Measurements from ENCODE around the gene PTP4A1.

The PTP4A1 gene

GRCh38 chr6:63554782-63555181 is 17.5 kb upstream of the PTP4A1 start:
- in situ Hi-C loops (cut with HindIII; ENCODE audit: low sequenced_read_pairs), result no loop called here

DNA sequence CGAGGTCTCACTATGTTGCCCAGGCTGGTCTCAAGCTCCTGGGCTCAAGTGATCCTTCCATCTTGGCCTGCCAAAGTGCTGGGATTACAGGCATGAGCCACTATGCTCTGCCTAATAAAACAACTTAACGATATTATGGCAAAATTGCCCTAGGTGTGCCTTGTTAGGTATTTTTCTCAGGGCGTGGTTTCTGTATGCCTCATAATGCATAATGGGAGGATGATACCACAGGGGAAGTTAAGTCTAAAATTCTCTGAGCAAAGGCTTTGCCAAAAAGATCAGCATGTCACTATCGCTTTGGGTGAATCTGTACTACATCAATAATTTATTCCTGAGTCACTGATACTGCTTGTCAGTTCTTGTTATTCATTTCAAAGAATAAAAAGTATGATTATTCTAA is 15.9 kb upstream of the PTP4A1 start:
- in situ Hi-C loops (cut with HindIII; ENCODE audit: low sequenced_read_pairs), result no loop called here

DNA sequence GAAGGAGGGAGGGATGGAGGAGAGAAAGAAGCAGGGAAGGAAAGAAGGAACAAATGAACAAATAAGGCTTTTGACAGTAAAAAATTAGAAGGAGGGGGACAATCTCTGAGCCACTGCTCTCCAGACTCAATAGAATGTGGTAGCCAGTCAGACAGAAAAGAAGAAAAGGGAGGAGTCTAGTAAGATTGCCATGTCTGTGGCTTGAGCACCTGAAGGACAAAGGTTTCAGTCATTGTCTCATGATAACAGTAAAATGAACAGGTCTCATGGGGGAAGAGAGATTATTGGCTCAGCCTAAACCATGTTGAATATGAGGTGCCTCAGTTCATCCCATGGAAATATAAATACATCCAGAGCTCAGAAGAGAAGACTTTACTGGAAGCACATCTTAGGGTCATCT is 14.0 kb upstream of the PTP4A1 start:
- in situ Hi-C loops (cut with HindIII; ENCODE audit: low sequenced_read_pairs), result no loop called here

DNA sequence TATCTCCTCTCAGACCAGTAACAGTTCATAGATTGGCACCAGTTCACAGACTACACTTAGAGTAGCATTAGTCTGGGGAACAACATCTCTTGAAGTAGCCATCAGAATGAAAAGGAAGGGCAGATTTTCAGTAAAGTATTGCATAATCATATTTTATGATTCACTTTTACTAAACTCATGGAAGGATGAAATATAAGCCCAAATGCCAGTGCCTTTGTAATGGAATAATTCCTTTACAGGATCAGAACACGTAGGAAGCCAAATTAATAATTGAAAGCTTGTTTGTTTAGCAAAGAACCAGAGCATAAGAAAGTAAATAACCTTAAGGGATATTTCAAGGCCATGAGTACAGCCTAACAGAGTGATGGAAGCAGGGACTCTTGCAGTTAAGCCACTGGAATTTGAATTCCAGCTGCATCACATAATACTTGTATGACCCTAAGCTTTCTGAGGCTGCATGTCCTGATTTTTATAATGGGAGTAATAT is 11.4 kb upstream of the PTP4A1 start:
- in situ Hi-C loops (cut with HindIII; ENCODE audit: low sequenced_read_pairs), result no loop called here

DNA sequence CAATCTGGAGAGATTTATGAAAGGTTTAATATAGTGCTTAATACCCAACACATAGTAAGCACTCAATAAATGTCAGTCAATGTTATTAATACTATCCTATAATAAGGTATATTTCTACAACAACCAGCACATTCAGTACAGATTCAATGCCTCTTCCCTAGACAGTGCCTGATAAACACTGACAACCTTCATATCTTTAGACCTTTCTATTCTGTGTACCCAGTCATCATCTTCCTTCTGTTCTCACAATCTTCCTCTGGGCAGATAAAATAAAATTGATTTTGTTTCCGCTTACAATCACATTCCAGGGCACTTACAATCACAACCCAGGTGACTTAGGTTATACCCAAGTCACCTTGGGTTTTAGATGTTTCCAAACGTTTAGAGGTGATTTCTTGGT is 11.0 kb upstream of the PTP4A1 start:
- in situ Hi-C loops (cut with HindIII; ENCODE audit: low sequenced_read_pairs), result no loop called here

- in situ Hi-C loops (cut with HindIII; ENCODE audit: low sequenced_read_pairs), result no loop called here
Measured at GRCh38 chr6:63563235-63563634, 9.0 kb upstream of the PTP4A1 start.

- in situ Hi-C loops (cut with HindIII; ENCODE audit: low sequenced_read_pairs), result no loop called here
Measured at GRCh38 chr6:63565058-63565726, 7.1 kb upstream of the PTP4A1 start.

GRCh38 chr6:63565727-63566596 is 6.3 kb upstream of the PTP4A1 start:
- in situ Hi-C loops (cut with HindIII; ENCODE audit: low sequenced_read_pairs), result no loop called here

DNA sequence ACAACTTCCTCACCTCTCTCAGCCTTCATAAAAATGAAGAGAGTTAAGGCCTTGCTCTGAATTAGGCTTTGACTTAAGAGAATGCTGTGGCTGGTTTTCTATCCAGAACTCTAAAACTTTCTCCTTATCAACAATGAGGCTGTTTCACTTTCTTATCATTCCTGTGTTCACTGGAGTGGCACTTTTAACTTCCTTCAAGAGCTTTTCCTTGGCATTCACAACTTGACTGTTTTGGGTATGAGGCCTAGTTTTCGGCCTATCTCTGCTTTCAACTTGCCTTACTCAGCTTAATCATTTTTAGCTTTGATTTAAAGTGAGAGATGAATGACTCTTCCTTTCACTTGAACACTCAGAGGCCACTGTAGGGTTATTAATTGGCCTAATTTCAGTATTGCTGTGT is 4.3 kb upstream of the PTP4A1 start:
- in situ Hi-C loops (cut with HindIII; ENCODE audit: low sequenced_read_pairs), result no loop called here

DNA sequence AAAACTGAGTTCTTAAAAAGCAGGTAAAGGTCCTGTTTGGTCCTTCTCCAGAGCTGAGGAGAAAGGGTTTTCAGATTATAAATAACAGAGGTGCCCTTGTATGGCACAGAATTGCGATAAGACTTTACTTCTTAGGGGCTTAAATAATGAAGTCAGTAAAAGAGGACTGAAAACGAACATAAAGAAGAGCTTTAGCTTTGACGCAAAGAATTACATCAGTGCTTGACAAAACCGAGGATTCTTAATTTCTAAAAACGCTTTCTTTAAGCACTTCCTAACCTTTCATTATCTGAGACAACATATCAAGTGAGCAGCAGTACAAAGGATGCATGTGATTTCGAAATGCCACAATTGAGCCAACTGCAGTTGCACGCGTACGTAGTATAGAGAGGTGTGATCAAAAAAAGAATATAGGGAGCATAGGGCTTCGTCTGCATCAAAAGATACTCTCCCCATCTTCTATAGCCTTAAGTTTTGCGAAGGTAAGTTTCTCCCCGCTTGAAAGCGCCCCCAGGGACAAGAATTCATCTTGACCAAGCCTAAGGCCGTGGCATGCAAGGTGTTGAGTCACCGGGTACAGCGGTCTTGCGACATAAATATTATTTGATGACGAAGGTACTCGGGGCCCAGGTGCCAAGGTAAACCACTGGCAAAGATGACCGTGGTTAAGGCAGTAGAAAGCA is 778 bp upstream of the PTP4A1 start:
- in situ Hi-C loops (cut with HindIII; ENCODE audit: low sequenced_read_pairs), result no loop called here

DNA sequence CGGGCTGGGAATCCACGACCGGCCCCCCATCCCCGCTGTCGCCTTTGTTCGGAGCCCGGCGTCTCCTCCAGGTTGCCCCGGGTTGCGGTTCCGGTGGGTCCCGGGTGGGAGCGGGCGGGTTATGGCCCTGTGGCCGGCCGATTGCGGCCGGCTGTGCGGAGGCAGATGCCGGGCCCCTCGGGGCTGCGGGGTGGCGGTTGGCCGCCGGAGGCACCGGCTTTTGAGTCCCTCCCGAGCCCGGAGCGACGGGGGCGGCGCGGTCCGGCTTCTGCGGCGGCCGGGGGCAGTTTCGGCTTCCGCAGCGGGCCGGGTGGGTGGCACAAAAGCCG is 431 bp downstream of the PTP4A1 start:
- in situ Hi-C loops (cut with HindIII; ENCODE audit: low sequenced_read_pairs), result no loop called here

- in situ Hi-C loops (cut with HindIII; ENCODE audit: low sequenced_read_pairs), result no loop called here
Measured at GRCh38 chr6:63573076-63573898, 1.0 kb downstream of the PTP4A1 start.

GRCh38 chr6:63573899-63574553 is 1.7 kb downstream of the PTP4A1 start:
- in situ Hi-C loops (cut with HindIII; ENCODE audit: low sequenced_read_pairs), result no loop called here

DNA sequence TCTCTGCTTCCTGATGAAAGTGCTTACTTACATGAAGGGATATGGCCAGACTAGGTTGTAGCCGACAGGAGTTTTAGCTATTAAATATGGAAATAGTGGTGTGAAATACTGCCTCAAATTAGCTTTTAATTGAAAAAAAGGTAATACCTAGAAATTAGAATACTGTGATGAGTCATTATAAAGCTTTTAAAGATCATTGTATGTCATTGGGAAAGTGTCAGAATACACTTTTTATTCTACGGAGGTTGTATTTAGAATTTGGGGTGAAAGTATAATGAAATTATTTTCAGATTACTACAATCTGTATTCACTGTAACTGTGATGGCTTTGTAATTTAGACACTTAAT is 2.2 kb downstream of the PTP4A1 start:
- in situ Hi-C loops (cut with HindIII; ENCODE audit: low sequenced_read_pairs), result no loop called here

DNA sequence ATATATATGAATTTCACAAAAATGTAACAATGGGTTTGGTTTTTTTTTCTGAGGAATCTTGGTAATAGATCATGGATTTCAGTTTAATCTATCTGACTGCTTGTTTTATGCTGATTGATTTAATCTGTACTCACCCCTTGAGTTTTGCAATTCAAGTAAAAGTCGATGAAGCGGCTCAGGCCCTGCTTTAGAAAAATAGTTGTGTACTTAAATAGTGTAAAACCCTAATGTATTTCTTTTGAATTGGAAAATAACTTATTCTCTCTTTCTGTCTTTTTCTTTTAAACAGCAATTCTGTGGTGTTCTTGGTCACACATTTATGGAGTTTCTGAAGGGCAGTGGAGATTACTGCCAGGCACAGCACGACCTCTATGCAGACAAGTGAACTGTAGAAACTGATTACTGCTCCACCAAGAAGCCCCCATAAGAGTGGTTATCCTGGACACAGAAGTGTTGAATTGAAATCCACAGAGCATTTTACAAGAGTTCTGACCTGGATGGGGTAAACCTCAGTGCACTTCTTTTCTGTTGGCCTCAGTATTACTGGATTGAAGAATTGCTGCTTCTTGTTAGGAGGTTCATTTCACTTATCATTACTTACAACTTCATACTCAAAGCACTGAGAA is 4.0 kb downstream of the PTP4A1 start:
- in situ Hi-C loops (cut with HindIII; ENCODE audit: low sequenced_read_pairs), result no loop called here

GRCh38 chr6:63576985-63577712 is 4.9 kb downstream of the PTP4A1 start:
- in situ Hi-C loops (cut with HindIII; ENCODE audit: low sequenced_read_pairs), result no loop called here

GRCh38 chr6:63578757-63579156 is 6.5 kb downstream of the PTP4A1 start:
- in situ Hi-C loops (cut with HindIII; ENCODE audit: low sequenced_read_pairs), result no loop called here

- in situ Hi-C loops (cut with HindIII; ENCODE audit: low sequenced_read_pairs), result no loop called here
Measured at GRCh38 chr6:63579937-63580703, 7.8 kb downstream of the PTP4A1 start.

DNA sequence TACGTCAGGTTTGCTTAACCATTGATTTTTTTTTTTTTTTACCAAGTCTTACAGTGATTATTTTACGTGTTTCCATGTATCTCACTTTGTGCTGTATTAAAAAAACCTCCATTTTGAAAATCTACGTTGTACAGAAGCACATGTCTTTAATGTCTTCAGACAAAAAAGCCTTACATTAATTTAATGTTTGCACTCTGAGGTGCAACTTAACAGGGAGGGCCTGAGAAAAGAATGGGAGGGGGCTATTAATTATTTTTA is 8.4 kb downstream of the PTP4A1 start:
- in situ Hi-C loops (cut with HindIII; ENCODE audit: low sequenced_read_pairs), result no loop called here
